Endodermal cell (in vitro differentiated cells): Measurements from ENCODE around the gene USP12. TPM values are rescaled to one million over a fixed set of nuclear protein-coding genes. Genes with fewer than 3 reads are reported as not detected.

ENCODE experiments used
- DNase-seq: peaks from one replicate; pipeline ENCODE4 v3.0.0-alpha.2; 2017
- H3K27ac ChIP-seq: 2 replicates; pipeline ENCODE4 v1.5.1; 2013; ENCODE audit warnings: mild to moderate bottlenecking, low read depth, low read length, moderate library complexity
- H3K27me3 ChIP-seq: 2 replicates; pipeline ENCODE4 v1.6.1; 2013; ENCODE audit warnings: mild to moderate bottlenecking, low read length, moderate library complexity; ENCODE audit not compliant: insufficient read depth, control insufficient read depth, poor library complexity, severe bottlenecking
- H3K36me3 ChIP-seq: 2 replicates; pipeline ENCODE4 v1.7.0; 2013; ENCODE audit warnings: mild to moderate bottlenecking, low read length, moderate library complexity; ENCODE audit not compliant: control insufficient read depth, insufficient read depth
- H3K4me1 ChIP-seq: one replicate; pipeline ENCODE4 v1.7.0; 2013; ENCODE audit warnings: low read length; ENCODE audit not compliant: control insufficient read depth, insufficient read depth
- H3K4me3 ChIP-seq: 2 replicates; pipeline ENCODE4 v1.5.1; 2013; ENCODE audit warnings: mild to moderate bottlenecking, low read length, moderate library complexity
- H3K9ac ChIP-seq: 2 replicates; pipeline ENCODE4 v1.6.1; 2013; ENCODE audit warnings: mild to moderate bottlenecking, low read length, moderate library complexity; ENCODE audit not compliant: poor library complexity, severe bottlenecking; ENCODE audit errors: extremely low read depth
- H3K9me3 ChIP-seq: 2 replicates; pipeline ENCODE4 v1.6.1; 2013; ENCODE audit warnings: mild to moderate bottlenecking, low read length, moderate library complexity; ENCODE audit not compliant: control insufficient read depth
- H3K27ac Mint-ChIP-seq: 2 replicates; pipeline ENCODE4 v1.8.0; 2020; ENCODE audit warnings: mixed read lengths
- H3K27me3 Mint-ChIP-seq: 2 replicates; pipeline ENCODE4 v1.8.0; 2021; ENCODE audit warnings: mild to moderate bottlenecking, mixed read lengths; ENCODE audit not compliant: insufficient read depth
- H3K36me3 Mint-ChIP-seq: 2 replicates; pipeline ENCODE4 v1.8.0; 2020; ENCODE audit warnings: low read depth, mixed read lengths
- H3K4me1 Mint-ChIP-seq: 2 replicates; pipeline ENCODE4 v1.8.0; 2020; ENCODE audit warnings: mixed read lengths
- H3K4me3 Mint-ChIP-seq: 2 replicates; pipeline ENCODE4 v1.8.0; 2020; ENCODE audit warnings: mild to moderate bottlenecking, moderate library complexity, mixed read lengths
- H3K9me3 Mint-ChIP-seq: 2 replicates; pipeline ENCODE4 v1.8.0; 2020; ENCODE audit warnings: mild to moderate bottlenecking, mixed read lengths
- CTCF ChIP-seq: fragments of 200-600 bp; sonication (generic); conservative IDR thresholded peaks from 2 replicates; pipeline ENCODE4 v1.5.0; 2021; ENCODE audit warnings: antibody characterized with exemption, mild to moderate bottlenecking
- WGBS, 2 experiments: methylation state at CpG; one replicate each; pipeline versions ENCODE4 v1.1.5 to v1.1.7; 2013; ENCODE audit warnings: missing lambda C conversion rate in 2 of 2, mixed read lengths in 1 of 2; ENCODE audit not compliant: insufficient coverage in 1 of 2, insufficient read length in 1 of 2; 5-methylcytosine and 5-hydroxymethylcytosine counted together
- total RNA-seq, 2 donors: library from RNA; stranded (reverse); fragmentation: NEBNext Ultra II Directional in 1 of 2; extraction: Animal tissue kit (Norgen Biotek cat#: 25700) in 1 of 2; gene quantifications; 2 replicates in 1 of 2; 3 replicates in 1 of 2; pipeline ENCODE4 v1.2.1, GENCODE V29; 2021

USP12 gene
- total RNA-seq, 2 donors from 2014 or later, result 18.9 to 23.2 TPM

- peaks cover 17% of the 10 kb centered on the region for H3K4me1 Mint-ChIP-seq
- no peak overlapping the region for H3K27ac Mint-ChIP-seq
- Histone ChIP-seq H3K4me3 (no peak overlapping the region), H3K9ac (no peak overlapping the region), H3K36me3 (peaks cover 23% of the 10 kb centered on the region), H3K27ac (no peak overlapping the region), H3K9me3 (peaks cover 41% of the 10 kb centered on the region), H3K27me3 (no peaks in the 10 kb centered on the region), H3K4me1 (no peaks in the 10 kb centered on the region)
- TF ChIP-seq CTCF, result no peak
- H3K4me3 Mint-ChIP-seq, result no peak overlapping the region
- 94 to 98% methylated on average over 4 to 7 of the region's 7 CpGs for WGBS, 2 experiments
- peaks cover 52% of the 10 kb centered on the region for H3K9me3 Mint-ChIP-seq
- no peaks in the 10 kb centered on the region for H3K27me3 Mint-ChIP-seq
- no peak for DNase-seq
- peaks cover 47% of the 10 kb centered on the region for H3K36me3 Mint-ChIP-seq
Measured at GRCh38 chr13:27122036-27122435, 49.6 kb downstream of the USP12 start.

GRCh38 chr13:27120811-27121210, 50.8 kb downstream of the USP12 start:
- H3K27ac Mint-ChIP-seq, result no peak overlapping the region
- no peaks in the 10 kb centered on the region for H3K27me3 Mint-ChIP-seq
- DNase-seq, result no peak
- H3K9me3 Mint-ChIP-seq, result peaks cover 42% of the 10 kb centered on the region
- no peaks in the 10 kb centered on the region for H3K27me3 ChIP-seq
- H3K27ac ChIP-seq, result no peak overlapping the region
- H3K4me3 ChIP-seq, result no peak overlapping the region
- H3K4me1 Mint-ChIP-seq, result peaks cover 17% of the 10 kb centered on the region
- 64 to 73% methylated on average over 2 to 3 of the region's 3 CpGs for WGBS, 2 experiments
- peaks cover 24% of the 10 kb centered on the region for H3K36me3 ChIP-seq
- peaks cover 38% of the 10 kb centered on the region for H3K9me3 ChIP-seq
- no peak for TF ChIP-seq CTCF
- no peak overlapping the region for H3K9ac ChIP-seq
- H3K4me1 ChIP-seq, result no peaks in the 10 kb centered on the region
- H3K4me3 Mint-ChIP-seq, result no peak overlapping the region
- peaks cover 43% of the 10 kb centered on the region for H3K36me3 Mint-ChIP-seq

GRCh38 chr13:27120011-27120410, 51.6 kb downstream of the USP12 start:
- peaks cover 35% of the 10 kb centered on the region for H3K9me3 Mint-ChIP-seq
- no peaks in the 10 kb centered on the region for H3K27me3 Mint-ChIP-seq
- Histone ChIP-seq H3K9me3 (peaks cover 30% of the 10 kb centered on the region), H3K4me1 (no peaks in the 10 kb centered on the region), H3K9ac (no peak overlapping the region), H3K27me3 (no peaks in the 10 kb centered on the region), H3K36me3 (peaks cover 28% of the 10 kb centered on the region), H3K4me3 (no peak overlapping the region), H3K27ac (no peak overlapping the region)
- DNase-seq, result no peak
- H3K27ac Mint-ChIP-seq, result no peak overlapping the region
- peaks cover 17% of the 10 kb centered on the region for H3K4me1 Mint-ChIP-seq
- 87 to 95% methylated on average over 2 to 3 of the region's 3 CpGs for WGBS, 2 experiments
- peaks cover 40% of the 10 kb centered on the region for H3K36me3 Mint-ChIP-seq
- TF ChIP-seq CTCF, result no peak
- H3K4me3 Mint-ChIP-seq, result no peak overlapping the region
